OCI-LY1 (cell line): ENCODE measurements around the gene NSF.

Source experiments
- CTCF ChIP-seq: fragments of 200-600 bp; sonication (generic), shearing (Covaris generic); IDR thresholded peaks from 2 replicates; pipeline ENCODE4 v1.5.1; 2017; ENCODE audit warnings: mild to moderate bottlenecking, antibody characterized with exemption, low read length, moderate library complexity, mixed read lengths
- EZH2 ChIP-seq: fragments of 200-600 bp; sonication (generic), shearing (Covaris generic); IDR thresholded peaks from 2 replicates; pipeline ENCODE4 v1.8.0; 2017; ENCODE audit warnings: borderline replicate concordance, mixed run types, mild to moderate bottlenecking, antibody characterized with exemption, low read length, moderate library complexity, mixed read lengths

DNA sequence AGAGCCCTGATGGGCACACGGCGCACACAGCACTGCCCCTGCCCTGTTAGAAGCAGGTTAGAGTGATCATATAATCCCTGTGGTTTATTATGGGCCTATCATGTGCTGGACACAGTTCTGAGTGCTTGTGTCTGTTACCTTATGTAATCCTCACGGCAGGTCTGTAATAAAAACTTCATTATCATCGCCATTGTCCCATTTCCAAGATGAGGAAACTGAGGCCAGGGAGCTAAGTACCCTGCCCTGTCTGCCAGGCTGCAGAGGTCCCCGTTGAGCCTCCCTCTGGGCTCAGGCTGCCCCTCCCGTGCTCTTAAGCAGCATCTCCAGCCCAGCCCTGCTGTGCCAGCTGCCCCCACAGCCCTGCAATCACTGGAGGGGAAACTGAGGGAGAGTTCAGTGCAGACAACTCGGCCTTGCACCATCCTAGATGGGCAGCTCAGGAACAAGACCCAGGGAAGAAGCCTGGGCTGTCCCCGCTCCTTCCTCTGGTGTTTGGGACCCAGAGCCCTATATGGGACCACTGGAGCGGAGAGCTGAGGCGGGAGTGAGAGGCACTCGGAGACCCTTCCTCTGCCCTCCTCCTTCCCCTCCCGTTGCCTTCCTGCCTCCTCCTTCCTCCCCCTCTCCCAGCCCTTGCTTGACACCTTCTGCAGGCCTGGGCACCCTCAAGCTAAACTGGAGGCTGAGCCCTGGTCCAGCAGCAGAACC lies 186.0 kb downstream of the NSF start:
- TF ChIP-seq CTCF, result no peak
- TF ChIP-seq EZH2, result no peak
